Hepatocyte (in vitro differentiated cells): ENCODE measurements around the gene TPPP3. TPM values are rescaled to one million over a fixed set of nuclear protein-coding genes. Genes with fewer than 3 reads are reported as not detected.
"Not testable (repeated sequence)": the region's sequence is repeated elsewhere in the genome, so short reads cannot be mapped to it uniquely, and the experiment has no call there.

ENCODE experiments used
- DNase-seq: peaks from one replicate; pipeline ENCODE4 v3.0.0-alpha.2; 2016; ENCODE audit warnings: low spot score
- H2AFZ ChIP-seq: fragments of 200-600 bp; sonication (generic); 2 replicates; pipeline ENCODE4 v1.6.0; 2016; ENCODE audit warnings: antibody characterized with exemption, mild to moderate bottlenecking
- H3K27ac ChIP-seq: fragments of 200-600 bp; sonication (generic); 2 replicates; pipeline ENCODE4 v1.5.1; 2016; ENCODE audit warnings: mild to moderate bottlenecking
- H3K27me3 ChIP-seq: fragments of 200-600 bp; sonication (generic); 2 replicates; pipeline ENCODE4 v1.6.1; 2016
- H3K36me3 ChIP-seq: fragments of 200-600 bp; sonication (generic); replicated peaks from 2 replicates; pipeline ENCODE4 v1.5.1; 2016; ENCODE audit warnings: low read depth; ENCODE audit not compliant: insufficient read depth
- H3K4me1 ChIP-seq: fragments of 200-600 bp; sonication (generic); 2 replicates; pipeline ENCODE4 v1.5.1; 2016; ENCODE audit warnings: mild to moderate bottlenecking, moderate library complexity; ENCODE audit not compliant: insufficient read depth
- H3K4me2 ChIP-seq: fragments of 200-600 bp; sonication (generic); 2 replicates; pipeline ENCODE4 v1.6.0; 2016
- H3K4me3 ChIP-seq: fragments of 200-600 bp; sonication (generic); 2 replicates; pipeline ENCODE4 v1.5.1; 2016; ENCODE audit warnings: mild to moderate bottlenecking
- H3K79me2 ChIP-seq: fragments of 200-600 bp; sonication (generic); 2 replicates; pipeline ENCODE4 v1.6.0; 2017; ENCODE audit warnings: mild to moderate bottlenecking
- H3K9me2 ChIP-seq: fragments of 200-600 bp; sonication (generic); replicated peaks from 2 replicates; pipeline ENCODE4 v1.6.0; 2017; ENCODE audit warnings: mild to moderate bottlenecking; ENCODE audit not compliant: insufficient read depth
- H3K9me3 ChIP-seq: fragments of 200-600 bp; sonication (generic); 2 replicates; pipeline ENCODE4 v1.5.1; 2016; ENCODE audit warnings: low read depth, mild to moderate bottlenecking
- H4K20me1 ChIP-seq: fragments of 200-600 bp; sonication (generic); 2 replicates; pipeline ENCODE4 v1.6.0; 2016; ENCODE audit warnings: mild to moderate bottlenecking; ENCODE audit not compliant: insufficient read depth, poor library complexity, severe bottlenecking
- CTCF ChIP-seq: fragments of 200-600 bp; sonication (generic); IDR thresholded peaks from 2 replicates; pipeline ENCODE4 v1.5.1; 2016; ENCODE audit warnings: antibody characterized with exemption, mild to moderate bottlenecking; ENCODE audit not compliant: poor library complexity
- EZH2 ChIP-seq: fragments of 200-600 bp; sonication (generic); IDR thresholded peaks from 2 replicates; pipeline ENCODE4 v1.6.1; 2016; ENCODE audit warnings: antibody characterized with exemption, mild to moderate bottlenecking, borderline replicate concordance
- EZH2phosphoT487 ChIP-seq: fragments of 200-600 bp; sonication (generic); IDR thresholded peaks from one replicate; pipeline ENCODE4 v1.6.1; 2018; ENCODE audit warnings: antibody characterized with exemption, mild to moderate bottlenecking, low read depth, moderate library complexity; ENCODE audit not compliant: unreplicated experiment, severe bottlenecking
- WGBS: methylation state at CpG from one replicate; pipeline ENCODE4 v1.1.6; 2016; ENCODE audit warnings: low lambda C conversion rate; ENCODE audit errors: missing lambda C conversion rate; 5-methylcytosine and 5-hydroxymethylcytosine counted together
- polyA plus RNA-seq: library from polyadenylated mRNA; unstranded; fragments of >200 nt; fragmentation: Nextera tagmentation; extraction: Ambion mirVana; gene quantifications from 2 replicates; pipeline ENCODE4 v1.2.1, GENCODE V29; 2016
- total RNA-seq: library from RNA; depleted of rRNA; stranded (reverse); fragments of >200 nt; gene quantifications from 2 replicates; pipeline ENCODE4 v1.2.3, GENCODE V29; 2014

Gene TPPP3
- total and polyA plus RNA-seq, 2 experiments from 2014 or later, result 3.2 to 20.1 TPM

GRCh38 chr16:67417333-67418061 lies 24.2 kb upstream of the TPPP3 start:
- Histone ChIP-seq H2AFZ (no peak overlapping the region), H3K4me3 (no peak overlapping the region), H4K20me1 (no peaks in the 10 kb centered on the region), H3K79me2 (no peaks in the 10 kb centered on the region), H3K4me1 (peaks cover 6% of the 10 kb centered on the region), H3K36me3 (no peaks in the 10 kb centered on the region), H3K9me3 (no peaks in the 10 kb centered on the region), H3K27me3 (no peaks in the 10 kb centered on the region), H3K4me2 (no peak overlapping the region), H3K9me2 (no peaks in the 10 kb centered on the region), H3K27ac (peak overlapping the region; percentile 44)
- no peak for TF ChIP-seq EZH2phosphoT487
- TF ChIP-seq CTCF, result no peak
- no peak for TF ChIP-seq EZH2
- WGBS, result 68% methylated on average over 2 of the region's 2 CpGs
- no peak for DNase-seq

- Histone ChIP-seq H2AFZ (peak within 1 kb of the TSS; percentile 96), H3K4me3 (peak within 1 kb of the TSS; percentile 76), H3K27me3 (no peaks in the 10 kb centered on the region), H3K9me3 (no peaks in the 10 kb centered on the region), H3K79me2 (no peaks in the 10 kb centered on the region), H3K36me3 (no peaks in the 10 kb centered on the region), H3K9me2 (no peaks in the 10 kb centered on the region), H3K4me1 (peaks cover 6% of the 10 kb centered on the region), H3K4me2 (peak within 1 kb of the TSS; percentile 94), H3K27ac (peak within 1 kb of the TSS; percentile 74), H4K20me1 (no peaks in the 10 kb centered on the region)
- DNase-seq, result peak; percentile 88
- WGBS, result 5% methylated on average over 72 of the region's 73 CpGs
- TF ChIP-seq EZH2 (no peak), CTCF (peak; percentile 63)
These were observed 22.8 kb upstream of the TPPP3 start, which contains the start of gene ZDHHC1 for GRCh38 chr16:67415872-67416793. ZDHHC1 (minus strand) TSS chr16:67416477; CDS start chr16:67407775, 8,702 bp downstream.

GRCh38 chr16:67415421-67415820 lies 22.1 kb upstream of the TPPP3 start:
- not testable (repeated sequence) for H3K36me3 ChIP-seq
- WGBS, result 98% methylated on average over 17 of the region's 19 CpGs

More at GRCh38 chr16:67415421-67415820, 22.1 kb upstream of the TPPP3 start:
- H3K4me2 ChIP-seq, result peak overlapping the region; percentile 94
- H3K4me1 ChIP-seq, H3K79me2 ChIP-seq, H3K9me3 ChIP-seq, DNase-seq, H3K27me3 ChIP-seq, H4K20me1 ChIP-seq, H3K9me2 ChIP-seq: not testable (repeated sequence)
- H3K4me3 ChIP-seq, result peak overlapping the region; percentile 76
- H2AFZ ChIP-seq, result peak overlapping the region; percentile 96
- H3K27ac ChIP-seq, result peak overlapping the region; percentile 74
